Measurements from ENCODE around the gene KDM2A. TPM values are rescaled to one million over a fixed set of nuclear protein-coding genes. Genes with fewer than 3 reads are reported as not detected.

KDM2A gene
- polyA plus RNA-seq, 2 of the 4 experiments (the other 2 are of a cell fraction), result 34.5 to 42.8 TPM

DNA sequence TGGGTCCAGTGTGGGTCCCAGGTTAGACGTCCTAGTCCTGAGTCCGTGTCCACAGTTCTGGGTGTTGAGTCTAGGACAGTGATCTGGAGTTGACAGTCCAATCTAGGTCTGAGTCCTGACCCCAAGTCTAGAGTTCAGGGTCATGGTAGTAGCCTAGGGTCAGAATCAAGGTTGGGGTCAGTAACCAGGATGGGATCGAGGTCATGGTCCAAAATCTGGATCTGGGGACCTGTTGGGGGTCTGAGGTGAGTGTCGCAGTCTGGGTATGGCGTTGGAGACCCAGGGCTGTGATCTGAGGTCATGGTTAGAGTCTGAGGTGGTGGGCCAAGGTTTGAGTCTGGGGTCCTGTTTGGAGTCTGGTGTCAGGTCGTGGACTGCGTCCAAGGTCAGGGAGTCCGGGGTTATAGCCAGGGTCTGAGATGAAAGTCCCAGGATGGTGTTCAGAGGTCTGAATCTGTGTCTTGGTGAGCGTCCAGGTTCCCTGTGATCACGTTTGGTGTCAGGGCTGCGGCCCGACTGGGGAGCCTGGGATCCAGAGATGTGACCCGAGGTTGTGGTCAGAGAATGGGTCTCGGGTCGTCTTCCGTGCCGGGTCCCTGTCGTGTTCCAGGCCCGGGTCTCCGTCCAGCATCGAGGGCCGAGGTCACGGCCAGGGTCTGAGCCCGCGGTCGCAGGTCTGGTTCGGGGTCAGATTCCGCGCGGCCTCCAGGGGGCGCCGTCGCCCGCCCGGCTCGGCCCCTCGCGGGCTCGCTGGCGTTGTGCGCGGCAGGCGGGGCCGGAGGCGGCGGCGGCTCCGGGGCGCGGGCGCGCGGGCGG is 146.8 kb downstream of the KDM2A start:
- ChIA-PET CTCF (interaction anchor here (0.8 to 4.9 kb wide), 12 partner anchors 13 to 240 kb away, joined by 3 to 178 read pairs (median 4); partner anchors contain the start of gene SSH3), POLR2A (interaction anchor here (0.6 to 1.4 kb wide), 4 partner anchors 21 to 52 kb away, joined by 3 to 11 read pairs (median 4); no protein-coding TSS in a partner anchor)
- peak; percentile 60 to 69 for ATAC-seq
- peaks cover 40% of the 10 kb centered on the region for H3K4me1 ChIP-seq
- H3K27ac ChIP-seq, result peak overlapping the region; percentile 92 to 100; a peak in 5 of 6 replicates
- no peak for FAIRE-seq
- WGBS (ENCODE audit: missing lambda C conversion rate), result 17% methylated on average over 22 of the region's 54 CpGs
- H3K4me3 ChIP-seq, result peak overlapping the region; percentile 89
- TF ChIP-seq, protein P1, sequence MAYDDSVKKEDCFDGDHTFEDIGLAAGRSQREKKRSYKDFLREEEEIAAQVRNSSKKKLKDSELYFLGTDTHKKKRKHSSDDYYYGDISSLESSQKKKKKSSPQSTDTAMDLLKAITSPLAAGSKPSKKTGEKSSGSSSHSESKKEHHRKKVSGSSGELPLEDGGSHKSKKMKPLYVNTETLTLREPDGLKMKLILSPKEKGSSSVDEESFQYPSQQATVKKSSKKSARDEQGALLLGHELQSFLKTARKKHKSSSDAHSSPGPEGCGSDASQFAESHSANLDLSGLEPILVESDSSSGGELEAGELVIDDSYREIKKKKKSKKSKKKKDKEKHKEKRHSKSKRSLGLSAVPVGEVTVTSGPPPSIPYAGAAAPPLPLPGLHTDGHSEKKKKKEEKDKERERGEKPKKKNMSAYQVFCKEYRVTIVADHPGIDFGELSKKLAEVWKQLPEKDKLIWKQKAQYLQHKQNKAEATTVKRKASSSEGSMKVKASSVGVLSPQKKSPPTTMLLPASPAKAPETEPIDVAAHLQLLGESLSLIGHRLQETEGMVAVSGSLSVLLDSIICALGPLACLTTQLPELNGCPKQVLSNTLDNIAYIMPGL (CRISPR knock-in tag; IDR thresholded peaks at IDR 0.05; ENCODE audit: borderline replicate concordance), result no peak
- TF ChIP-seq MAX (IDR thresholded peaks at IDR 0.05) (peak; percentile 28; the same call in 1 of the 2 replicates), RAD21 (conservative IDR thresholded peaks at IDR 0.05 in 1 of 2, IDR thresholded peaks at IDR 0.05 in 1 of 2) (peak; percentile 51 to 52; a peak in 3 of 5 replicates), JUNB (IDR thresholded peaks at IDR 0.05) (no peak), ZSCAN20 (CRISPR knock-in tag; IDR thresholded peaks at IDR 0.05) (no peak), MYC (IDR thresholded peaks at IDR 0.05; ENCODE audit: borderline replicate concordance, low read length) (peak; percentile 38; the same call in 1 of the 2 replicates), SMC3 (IDR thresholded peaks at IDR 0.05) (peak; percentile 65), CTCF (IDR thresholded peaks at IDR 0.05) (peak; percentile 79)
- peak overlapping the region; percentile 66 for H3K4me2 ChIP-seq
- no peaks in the 10 kb centered on the region for H3K9me3 ChIP-seq
- peak; percentile 55 to 76 for DNase-seq (ENCODE audit: low read depth in 1 of 2, low spot score in 1 of 2)

GRCh38 chr11:67266449-67267187 is 147.6 kb downstream of the KDM2A start, which contains the start of gene GRK2:
Gene GRK2 (plus strand): TSS chr11:67266473. CDS start chr11:67266700, 227 bp downstream.
- DNase-seq (ENCODE audit: low read depth in 1 of 2, low spot score in 1 of 2), result peak; percentile 44 to 60
- TF ChIP-seq RFX5 (IDR thresholded peaks at IDR 0.05) (no peak), CHD4 (IDR thresholded peaks at IDR 0.05; ENCODE audit: borderline replicate concordance) (no peak), FOXS1 (CRISPR knock-in tag; IDR thresholded peaks at IDR 0.05) (no peak)
- no peaks in the 10 kb centered on the region for H3K9me3 ChIP-seq
- peak within 1 kb of the TSS; percentile 92 to 100 for H3K27ac ChIP-seq
- POLR2A ChIA-PET, result interaction anchor here (0.5 to 1.4 kb wide), 5 partner anchors 20 to 185 kb away, joined by 3 to 11 read pairs (median 4); no protein-coding TSS in a partner anchor
- H3K4me3 ChIP-seq, result peak within 1 kb of the TSS; percentile 89
- CTCF ChIA-PET, result interaction anchor here (0.5 to 2.6 kb wide), 15 partner anchors 11 to 186 kb away, joined by 3 to 26 read pairs (median 4); partner anchors contain the start of genes ANKRD13D and SSH3
- 3% methylated on average over 7 of the region's 103 CpGs for WGBS (ENCODE audit: missing lambda C conversion rate)
- no peak for FAIRE-seq
- H3K4me2 ChIP-seq, result peak within 1 kb of the TSS; percentile 91
- ATAC-seq, result peak; percentile 15 to 52; a peak in 5 of 6 replicates
- H3K4me1 ChIP-seq, result peaks cover 40% of the 10 kb centered on the region

- CTCF ChIA-PET, result interaction anchor here (0.5 to 2.6 kb wide), 18 partner anchors 10 to 187 kb away, joined by 3 to 26 read pairs (median 4); partner anchors contain the start of genes ANKRD13D, KDM2A and SSH3
- ATAC-seq, result no peak; a peak in 1 of 6 replicates
- DNase-seq (ENCODE audit: low read depth in 1 of 2, low spot score in 1 of 2), result no peak
Observed at GRCh38 chr11:67267188-67268080, 148.4 kb downstream of the KDM2A start.

More at GRCh38 chr11:67267188-67268080, 148.4 kb downstream of the KDM2A start:
- Histone ChIP-seq H3K4me2 (peak overlapping the region; percentile 91), H3K9me3 (no peaks in the 10 kb centered on the region), H3K4me1 (peaks cover 32% of the 10 kb centered on the region), H3K27ac (peak overlapping the region; percentile 92 to 100), H3K4me3 (peak overlapping the region; percentile 89)
- no peak for FAIRE-seq
- POLR2A ChIA-PET, result interaction anchor here (0.9 to 1.4 kb wide), 4 partner anchors 19 to 186 kb away, joined by 3 to 11 read pairs (median 4); no protein-coding TSS in a partner anchor
- no peak for TF ChIP-seq HDAC2 (IDR thresholded peaks at IDR 0.05)
- no peak for TF ChIP-seq CBX2 (IDR thresholded peaks at IDR 0.05; ENCODE audit: borderline replicate concordance, low read depth)
- no peak for TF ChIP-seq EHF (CRISPR knock-in tag; IDR thresholded peaks at IDR 0.05)
- TF ChIP-seq CHD4 (IDR thresholded peaks at IDR 0.05; ENCODE audit: borderline replicate concordance), result 0 out of 2 replicates have a peak, but pooled peaks have one; percentile 32
- TF ChIP-seq, protein P2, sequence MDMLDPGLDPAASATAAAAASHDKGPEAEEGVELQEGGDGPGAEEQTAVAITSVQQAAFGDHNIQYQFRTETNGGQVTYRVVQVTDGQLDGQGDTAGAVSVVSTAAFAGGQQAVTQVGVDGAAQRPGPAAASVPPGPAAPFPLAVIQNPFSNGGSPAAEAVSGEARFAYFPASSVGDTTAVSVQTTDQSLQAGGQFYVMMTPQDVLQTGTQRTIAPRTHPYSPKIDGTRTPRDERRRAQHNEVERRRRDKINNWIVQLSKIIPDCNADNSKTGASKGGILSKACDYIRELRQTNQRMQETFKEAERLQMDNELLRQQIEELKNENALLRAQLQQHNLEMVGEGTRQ (IDR thresholded peaks at IDR 0.05), result no peak
- TF ChIP-seq BCL3 (IDR thresholded peaks at IDR 0.05), result no peak
- no peak for TF ChIP-seq KDM1A (IDR thresholded peaks at IDR 0.05; ENCODE audit: low read depth)
- no peak for TF ChIP-seq FOSB (CRISPR knock-in tag; IDR thresholded peaks at IDR 0.05)
- WGBS (ENCODE audit: missing lambda C conversion rate), result 51% methylated on average over 28 of the region's 30 CpGs
